Natural killer cell (primary cell): ENCODE data around the gene ASF1A. TPM values are rescaled to one million over a fixed set of nuclear protein-coding genes. Genes with fewer than 3 reads are reported as not detected.

Experiments used
- ATAC-seq, 3 donors: fragments of 150-1000 bp in 2 of 3; fragments of 200-7000 bp in 1 of 3; cut with Tn5 transposase; 1 replicate in 1 of 3; 2 replicates in 2 of 3; pipeline ENCODE4 v1.10.0; 2021; ENCODE audit warnings: mild to moderate bottlenecking in 2 of 3, moderate library complexity in 2 of 3
- DNase-seq, 2 donors: peaks; one replicate each; pipeline versions ENCODE4 v3.0.0 to v3.0.0-alpha.2; 2013 to 2021; ENCODE audit warnings: mixed read lengths in 1 of 2
- H3K27ac ChIP-seq: one replicate; pipeline ENCODE4 v1.5.1; 2013; ENCODE audit warnings: mild to moderate bottlenecking, low read length
- H3K27me3 ChIP-seq: one replicate; pipeline ENCODE4 v1.6.1; 2013; ENCODE audit warnings: low read length; ENCODE audit not compliant: control insufficient read depth, insufficient read depth
- H3K36me3 ChIP-seq: one replicate; pipeline ENCODE4 v1.6.1; 2013; ENCODE audit warnings: low read length; ENCODE audit not compliant: control insufficient read depth, insufficient read depth
- H3K4me1 ChIP-seq: one replicate; pipeline ENCODE4 v1.6.1; 2013; ENCODE audit warnings: low read length; ENCODE audit not compliant: control insufficient read depth, insufficient read depth
- H3K4me3 ChIP-seq: one replicate; pipeline ENCODE4 v1.5.1; 2013; ENCODE audit warnings: low read length
- H3K9me3 ChIP-seq: one replicate; pipeline ENCODE4 v1.6.1; 2013; ENCODE audit warnings: low read length; ENCODE audit not compliant: control insufficient read depth, insufficient read depth
- H3K27ac Mint-ChIP-seq, 2 donors: one replicate each; pipeline ENCODE4 v1.8.0; 2022; ENCODE audit warnings: mild to moderate bottlenecking in 2 of 2, mixed read lengths in 2 of 2, moderate library complexity in 1 of 2
- H3K27me3 Mint-ChIP-seq, 2 donors: one replicate each; pipeline ENCODE4 v1.8.0; 2022; ENCODE audit warnings: low read depth in 2 of 2, mixed read lengths in 2 of 2
- H3K36me3 Mint-ChIP-seq: one replicate; pipeline ENCODE4 v1.8.0; 2022; ENCODE audit warnings: mixed read lengths
- H3K4me1 Mint-ChIP-seq, 2 donors: one replicate each; pipeline ENCODE4 v1.8.0; 2022; ENCODE audit warnings: mixed read lengths in 2 of 2
- H3K4me3 Mint-ChIP-seq: one replicate; pipeline ENCODE4 v1.8.0; 2022; ENCODE audit warnings: mild to moderate bottlenecking, moderate library complexity, mixed read lengths
- H3K9me3 Mint-ChIP-seq, 2 donors: one replicate each; pipeline ENCODE4 v1.8.0; 2022; ENCODE audit warnings: mixed read lengths in 2 of 2
- CTCF ChIP-seq: fragments of 200-600 bp; IDR thresholded peaks from one replicate; pipeline ENCODE4 v1.8.0; 2022; ENCODE audit warnings: antibody characterized with exemption
- WGBS: methylation state at CpG from one replicate; pipeline ENCODE4 v1.1.7; 2013; ENCODE audit warnings: missing lambda C conversion rate; ENCODE audit not compliant: insufficient coverage; 5-methylcytosine and 5-hydroxymethylcytosine counted together
- intact Hi-C: fragments of 100-400 bp; cut with micrococcal nuclease; formaldehyde crosslinking; loops from one replicate; pipeline ENCODE4 v1.14.2; 2022
- total RNA-seq, 4 donors: library from RNA; stranded (reverse); fragments of 120-200 nt in 1 of 4; gene quantifications; one replicate each; pipeline versions ENCODE4 v1.2.3 to v1.2.4, GENCODE V29; 2013 to 2022

The ASF1A gene
- total RNA-seq, 3 donors from 2014 or later (not counting 1 experiment from before 2014, with no cell fraction given), result 9.2 to 14.5 (median 10.8) TPM

GRCh38 chr6:118896339-118897136 lies 2.6 kb downstream of the ASF1A start:
- Mint-ChIP-seq H3K9me3 (no peaks in the 10 kb centered on the region), H3K27me3 (no peaks in the 10 kb centered on the region), H3K27ac (peak overlapping the region; percentile 97 to 99), H3K4me3 (peak overlapping the region; percentile 65), H3K4me1 (peaks cover 59 to 68% of the 10 kb centered on the region in 2 donors), H3K36me3 (no peaks in the 10 kb centered on the region)
- peaks cover 8% of the 10 kb centered on the region for H3K4me1 ChIP-seq
- H3K27ac ChIP-seq, result no peak overlapping the region
- H3K4me3 ChIP-seq, result no peak overlapping the region
- no peaks in the 10 kb centered on the region for H3K9me3 ChIP-seq
- intact Hi-C loops, result loop anchor here (1.0 to 10.0 kb wide), 2 partner anchors 38 to 1292 kb away; partner anchors contain the start of gene GOPC
- no peak for ATAC-seq
- WGBS, result 61% methylated on average over 4 of the region's 5 CpGs
- TF ChIP-seq CTCF, result peak; percentile 44
- peak in 1 of 2 donors; percentile 53 for DNase-seq
- H3K36me3 ChIP-seq, result peaks cover 16% of the 10 kb centered on the region
- no peaks in the 10 kb centered on the region for H3K27me3 ChIP-seq

GRCh38 chr6:118897386-118897785 lies 3.4 kb downstream of the ASF1A start:
- H3K9me3 ChIP-seq, result no peaks in the 10 kb centered on the region
- H3K4me1 ChIP-seq, result peaks cover 5% of the 10 kb centered on the region
- no peak overlapping the region for H3K4me3 Mint-ChIP-seq
- H3K27ac Mint-ChIP-seq, result peak overlapping the region in 1 of 2 donors; percentile 57
- intact Hi-C loops, result loop anchor here (10.0 kb wide), 1 partner anchor 1293 kb away; the partner anchor contains the start of gene GOPC
- peaks cover 50 to 64% of the 10 kb centered on the region in 2 donors for H3K4me1 Mint-ChIP-seq
- no peaks in the 10 kb centered on the region for H3K9me3 Mint-ChIP-seq
- H3K27me3 Mint-ChIP-seq, result no peaks in the 10 kb centered on the region
- no peak overlapping the region for H3K27ac ChIP-seq
- DNase-seq, result no peak
- ATAC-seq, result no peak
- H3K36me3 ChIP-seq, result peaks cover 24% of the 10 kb centered on the region
- no peak overlapping the region for H3K4me3 ChIP-seq
- no peaks in the 10 kb centered on the region for H3K27me3 ChIP-seq
- TF ChIP-seq CTCF, result no peak
- no peaks in the 10 kb centered on the region for H3K36me3 Mint-ChIP-seq

- H3K36me3 ChIP-seq, result peaks cover 39% of the 10 kb centered on the region
- no peak overlapping the region for H3K27ac ChIP-seq
- peaks cover 48 to 55% of the 10 kb centered on the region in 2 donors for H3K4me1 Mint-ChIP-seq
- no peaks in the 10 kb centered on the region for H3K9me3 ChIP-seq
- 72% methylated on average over 6 of the region's 6 CpGs for WGBS
- H3K27me3 ChIP-seq, result no peaks in the 10 kb centered on the region
- H3K9me3 Mint-ChIP-seq, result no peaks in the 10 kb centered on the region
- H3K36me3 Mint-ChIP-seq, result no peaks in the 10 kb centered on the region
- no peak for TF ChIP-seq CTCF
- H3K4me3 ChIP-seq, result no peak overlapping the region
- ATAC-seq (no peak), DNase-seq (peak in 1 of 2 donors; percentile 61)
- peak overlapping the region in 1 of 2 donors; percentile 44 for H3K27ac Mint-ChIP-seq
- peaks cover 5% of the 10 kb centered on the region for H3K4me1 ChIP-seq
- H3K4me3 Mint-ChIP-seq, result no peak overlapping the region
- H3K27me3 Mint-ChIP-seq, result no peaks in the 10 kb centered on the region
- intact Hi-C loops, result loop anchor here (10.0 kb wide), 1 partner anchor 1295 kb away; the partner anchor contains the start of gene GOPC
These were observed 6.0 kb downstream of the ASF1A start for GRCh38 chr6:118899948-118900347.
